ENCODE measurements around the gene LOXHD1.

DNA sequence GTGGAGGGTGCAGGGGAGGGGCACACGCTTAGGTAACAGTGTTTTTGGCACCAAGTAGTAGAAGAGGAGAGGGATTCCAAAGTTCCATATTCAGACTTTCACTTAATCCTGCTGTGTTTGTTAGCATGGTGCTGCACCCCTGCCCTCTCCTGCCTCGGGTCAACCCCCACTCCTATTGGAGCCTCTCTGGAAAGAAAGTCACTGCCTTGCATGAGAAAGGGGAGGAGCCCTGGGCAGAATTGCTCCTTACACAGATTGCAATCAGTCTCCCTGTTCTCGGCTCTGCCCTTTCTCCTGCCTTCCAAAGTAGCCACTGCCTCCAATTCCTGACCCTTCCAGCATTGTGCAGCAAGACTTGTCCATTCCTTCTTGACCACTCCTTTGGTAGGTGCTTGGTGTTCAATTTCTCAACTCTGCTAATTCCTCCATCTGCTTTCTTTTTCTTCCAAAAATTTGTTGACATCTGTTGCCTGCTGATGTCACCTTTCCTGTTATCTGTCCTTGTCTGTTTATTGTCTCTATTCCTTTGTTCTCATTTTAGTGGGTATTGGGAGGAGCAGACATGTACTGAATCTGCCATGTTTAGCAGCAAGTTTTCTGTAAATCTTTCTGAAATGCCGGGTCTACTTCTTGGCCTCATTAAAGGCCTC lies 225.4 kb downstream of the LOXHD1 start:
- TF ChIP-seq, protein P1, sequence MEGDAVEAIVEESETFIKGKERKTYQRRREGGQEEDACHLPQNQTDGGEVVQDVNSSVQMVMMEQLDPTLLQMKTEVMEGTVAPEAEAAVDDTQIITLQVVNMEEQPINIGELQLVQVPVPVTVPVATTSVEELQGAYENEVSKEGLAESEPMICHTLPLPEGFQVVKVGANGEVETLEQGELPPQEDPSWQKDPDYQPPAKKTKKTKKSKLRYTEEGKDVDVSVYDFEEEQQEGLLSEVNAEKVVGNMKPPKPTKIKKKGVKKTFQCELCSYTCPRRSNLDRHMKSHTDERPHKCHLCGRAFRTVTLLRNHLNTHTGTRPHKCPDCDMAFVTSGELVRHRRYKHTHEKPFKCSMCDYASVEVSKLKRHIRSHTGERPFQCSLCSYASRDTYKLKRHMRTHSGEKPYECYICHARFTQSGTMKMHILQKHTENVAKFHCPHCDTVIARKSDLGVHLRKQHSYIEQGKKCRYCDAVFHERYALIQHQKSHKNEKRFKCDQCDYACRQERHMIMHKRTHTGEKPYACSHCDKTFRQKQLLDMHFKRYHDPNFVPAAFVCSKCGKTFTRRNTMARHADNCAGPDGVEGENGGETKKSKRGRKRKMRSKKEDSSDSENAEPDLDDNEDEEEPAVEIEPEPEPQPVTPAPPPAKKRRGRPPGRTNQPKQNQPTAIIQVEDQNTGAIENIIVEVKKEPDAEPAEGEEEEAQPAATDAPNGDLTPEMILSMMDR (IDR thresholded peaks at IDR 0.05): no peak
- TF ChIP-seq POLR2A (IDR thresholded peaks at IDR 0.05): no peak
- TF ChIP-seq POLR2AphosphoS5 (IDR thresholded peaks at IDR 0.05): no peak
